MCF 10A (cell line): ENCODE measurements around the gene IKBKG. TPM values are rescaled to one million over a fixed set of nuclear protein-coding genes. Genes with fewer than 3 reads are reported as not detected.

ENCODE experiments used
- BruUV-seq: library from RNA; stranded (reverse); fragments of 400-500 nt; replicated peaks from 2 replicates; lab custom pipeline; 2021; lab: Mats Ljungman, UMichigan
- CTCF ChIA-PET: fragments of 300-600 bp; sonication (Branson Sonifier 250); formaldehyde crosslinking; extraction: SDS; loops from one replicate; lab custom pipeline; 2021; ENCODE audit warnings: antibody characterized with exemption, inconsistent platforms; lab: Yijun Ruan, JAX
- POLR2A ChIA-PET: fragments of 300-600, 350-650 bp; sonication (Branson Sonifier 250); formaldehyde crosslinking; extraction: SDS; loops from one replicate; lab custom pipeline; 2020; ENCODE audit warnings: antibody characterized with exemption, inconsistent platforms; lab: Yijun Ruan, JAX
- DNase-seq: peaks from one replicate; pipeline ENCODE4 v3.0.0-alpha.2; 2018; ENCODE audit not compliant: unreplicated experiment
- H3K27ac Mint-ChIP-seq: one replicate; pipeline ENCODE4 v1.8.0; 2022; ENCODE audit warnings: mild to moderate bottlenecking, low read depth, mixed read lengths; ENCODE audit not compliant: unreplicated experiment
- H3K27me3 Mint-ChIP-seq: one replicate; pipeline ENCODE4 v1.8.0; 2022; ENCODE audit warnings: mixed read lengths; ENCODE audit not compliant: insufficient read depth, unreplicated experiment
- H3K36me3 Mint-ChIP-seq: one replicate; pipeline ENCODE4 v1.8.0; 2022; ENCODE audit warnings: mild to moderate bottlenecking, moderate library complexity, mixed read lengths; ENCODE audit not compliant: insufficient read depth, unreplicated experiment
- H3K4me1 Mint-ChIP-seq: one replicate; pipeline ENCODE4 v1.8.0; 2022; ENCODE audit warnings: mixed read lengths; ENCODE audit not compliant: insufficient read depth, unreplicated experiment
- H3K4me3 Mint-ChIP-seq: one replicate; pipeline ENCODE4 v1.8.0; 2022; ENCODE audit warnings: mild to moderate bottlenecking, moderate library complexity, mixed read lengths; ENCODE audit not compliant: unreplicated experiment
- H3K9me3 Mint-ChIP-seq: one replicate; pipeline ENCODE4 v1.8.0; 2022; ENCODE audit warnings: mixed read lengths; ENCODE audit not compliant: unreplicated experiment
- intact Hi-C: fragments of 100-400 bp; cut with micrococcal nuclease; formaldehyde crosslinking; loops from 2 replicates; pipeline ENCODE4 v1.14.1; 2022
- total RNA-seq: library from RNA; stranded (reverse); gene quantifications from 2 replicates; pipeline ENCODE4 v1.2.3, GENCODE V29; 2022
- TF ChIP-seq, protein P1 (sequence below): fragments of 200-600 bp; IDR thresholded peaks from one replicate; pipeline ENCODE4 v1.8.0; 2022; ENCODE audit warnings: antibody characterized with exemption, mild to moderate bottlenecking; ENCODE audit not compliant: unreplicated experiment

IKBKG gene
- total RNA-seq, 1 experiment from 2014 or later: 29.3 TPM

DNA sequence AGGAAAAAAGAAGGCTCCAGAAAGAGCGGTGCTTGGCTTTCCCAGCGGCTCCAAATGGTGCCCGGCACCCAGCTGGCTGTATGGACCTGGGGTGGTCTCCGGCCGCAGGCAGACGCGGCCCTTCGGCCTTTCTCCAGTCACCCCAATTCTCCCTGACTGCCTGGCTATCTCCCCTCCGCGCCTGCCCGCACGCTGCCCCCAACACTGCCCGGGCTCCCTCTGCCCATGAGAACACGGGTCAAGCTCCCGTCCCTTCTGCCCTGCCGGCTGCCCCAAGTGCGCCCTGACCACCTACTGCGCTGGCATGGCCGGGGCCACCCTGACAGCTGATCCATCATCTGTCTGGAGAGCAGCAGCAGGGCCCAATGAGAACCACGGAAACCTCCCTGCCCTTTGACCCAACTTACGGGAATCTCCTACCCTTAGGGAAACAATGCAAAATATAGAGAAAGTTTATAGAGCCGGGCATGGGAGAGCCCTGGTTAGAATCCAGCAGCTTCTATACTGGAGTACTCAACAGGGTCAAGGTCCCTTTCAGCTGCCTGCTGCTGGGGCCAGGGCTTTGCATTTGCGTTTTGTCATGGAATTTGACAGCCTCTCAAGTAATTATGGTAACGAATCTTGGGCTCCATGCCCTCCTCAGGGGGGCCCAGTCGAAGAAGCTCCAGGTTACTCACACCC lies 30.2 kb upstream of the IKBKG start:
- no peak for DNase-seq
- Mint-ChIP-seq H3K36me3 (no peaks in the 10 kb centered on the region), H3K9me3 (no peaks in the 10 kb centered on the region), H3K27ac (peak overlapping the region; percentile 88), H3K4me3 (peak overlapping the region; percentile 67), H3K4me1 (no peaks in the 10 kb centered on the region), H3K27me3 (peaks cover 12% of the 10 kb centered on the region)
- BruUV-seq: no TSS peak
- intact Hi-C loops: no loop called here
- TF ChIP-seq, protein P1, sequence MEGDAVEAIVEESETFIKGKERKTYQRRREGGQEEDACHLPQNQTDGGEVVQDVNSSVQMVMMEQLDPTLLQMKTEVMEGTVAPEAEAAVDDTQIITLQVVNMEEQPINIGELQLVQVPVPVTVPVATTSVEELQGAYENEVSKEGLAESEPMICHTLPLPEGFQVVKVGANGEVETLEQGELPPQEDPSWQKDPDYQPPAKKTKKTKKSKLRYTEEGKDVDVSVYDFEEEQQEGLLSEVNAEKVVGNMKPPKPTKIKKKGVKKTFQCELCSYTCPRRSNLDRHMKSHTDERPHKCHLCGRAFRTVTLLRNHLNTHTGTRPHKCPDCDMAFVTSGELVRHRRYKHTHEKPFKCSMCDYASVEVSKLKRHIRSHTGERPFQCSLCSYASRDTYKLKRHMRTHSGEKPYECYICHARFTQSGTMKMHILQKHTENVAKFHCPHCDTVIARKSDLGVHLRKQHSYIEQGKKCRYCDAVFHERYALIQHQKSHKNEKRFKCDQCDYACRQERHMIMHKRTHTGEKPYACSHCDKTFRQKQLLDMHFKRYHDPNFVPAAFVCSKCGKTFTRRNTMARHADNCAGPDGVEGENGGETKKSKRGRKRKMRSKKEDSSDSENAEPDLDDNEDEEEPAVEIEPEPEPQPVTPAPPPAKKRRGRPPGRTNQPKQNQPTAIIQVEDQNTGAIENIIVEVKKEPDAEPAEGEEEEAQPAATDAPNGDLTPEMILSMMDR: no peak
- POLR2A ChIA-PET: interaction anchor here (1.3 to 4.3 kb wide), 7 partner anchors 11 to 105 kb away, joined by 4 to 48 read pairs (median 7); partner anchors contain the start of genes SLC10A3 and UBL4A
- CTCF ChIA-PET: interaction anchor here (1.7 to 2.8 kb wide), 2 partner anchors 9 to 144 kb away, joined by 5 to 8 read pairs; no protein-coding TSS in a partner anchor

DNA sequence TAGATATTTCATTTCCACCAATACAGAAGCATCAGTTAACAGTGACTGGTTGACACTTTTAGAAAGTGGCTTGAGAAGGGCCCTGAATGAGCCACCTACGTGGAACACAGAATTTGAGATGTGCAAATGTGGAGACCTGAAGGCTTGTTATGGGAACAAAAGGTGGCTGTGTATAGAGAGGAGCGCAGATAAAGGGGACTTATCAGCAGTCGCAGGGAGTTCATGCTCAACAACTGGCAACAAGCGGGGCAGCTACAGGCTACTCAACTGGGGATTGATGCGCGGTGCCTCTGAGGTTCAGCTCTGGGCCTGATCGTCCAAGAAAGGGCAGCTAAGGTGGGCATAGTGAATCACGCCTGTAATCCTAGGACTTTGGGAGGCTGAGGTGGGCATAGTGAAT lies 28.0 kb upstream of the IKBKG start:
- POLR2A ChIA-PET: no interaction called here
- Mint-ChIP-seq H3K36me3 (no peaks in the 10 kb centered on the region), H3K4me1 (no peaks in the 10 kb centered on the region), H3K4me3 (no peak overlapping the region), H3K27me3 (no peaks in the 10 kb centered on the region), H3K9me3 (no peaks in the 10 kb centered on the region), H3K27ac (no peak overlapping the region)
- TF ChIP-seq, protein P1: no peak
- no peak for DNase-seq
- BruUV-seq: no TSS peak
- CTCF ChIA-PET: interaction anchor here (2.8 kb wide), 1 partner anchor 146 kb away, joined by 8 read pairs; no protein-coding TSS in a partner anchor
- intact Hi-C loops: no loop called here

DNA sequence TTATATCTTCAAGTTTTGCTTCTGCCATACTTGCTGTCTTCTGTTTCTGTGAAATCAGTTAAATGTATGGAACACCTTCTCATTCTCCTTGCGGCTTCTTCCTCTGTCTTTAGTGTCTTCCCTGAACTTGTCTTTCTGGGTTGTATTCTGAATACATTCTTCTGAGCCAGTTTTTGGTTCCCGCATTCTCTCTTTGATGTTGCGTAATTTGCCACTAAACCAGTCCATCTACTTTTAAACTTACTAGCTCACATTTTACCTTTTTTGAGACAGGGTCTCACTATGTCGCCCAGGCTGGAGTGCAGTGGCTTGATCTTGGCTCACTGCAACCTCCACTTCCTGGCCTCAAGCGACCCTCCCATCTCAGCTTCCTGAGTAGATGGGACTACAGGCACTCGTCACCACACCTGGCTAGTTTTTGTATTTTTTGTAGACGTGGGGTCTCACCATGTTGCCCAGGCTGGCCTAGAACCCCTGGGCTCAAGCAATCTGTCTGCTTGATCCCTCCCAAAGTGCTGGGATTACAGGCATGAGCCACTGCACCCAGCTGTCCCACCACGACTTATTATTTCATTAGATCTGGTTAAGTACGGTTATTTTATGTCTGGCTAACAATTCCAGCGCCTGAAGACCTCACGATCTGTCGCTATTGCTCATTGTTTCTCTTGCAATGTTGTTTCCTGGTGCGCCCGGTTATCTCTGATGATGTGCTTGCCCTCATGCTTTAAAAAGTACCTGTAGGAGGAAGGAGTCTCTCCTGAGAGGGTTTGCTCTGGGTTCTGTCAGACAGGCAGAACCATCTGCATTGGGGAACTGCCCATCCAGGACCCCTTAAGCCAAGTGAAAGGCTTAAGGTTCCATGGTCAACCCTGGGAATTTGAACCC lies 21.6 kb upstream of the IKBKG start:
- intact Hi-C loops: no loop called here
- BruUV-seq: no TSS peak
- TF ChIP-seq, protein P1: no peak
- Mint-ChIP-seq H3K36me3 (no peaks in the 10 kb centered on the region), H3K4me3 (no peak overlapping the region), H3K27me3 (no peaks in the 10 kb centered on the region), H3K27ac (no peak overlapping the region), H3K4me1 (peaks cover 10% of the 10 kb centered on the region), H3K9me3 (no peaks in the 10 kb centered on the region)
- POLR2A ChIA-PET: interaction anchor here (1.2 to 3.6 kb wide), 7 partner anchors 10 to 555 kb away, joined by 3 to 36 read pairs (median 8); partner anchors contain the start of genes EMD, FAM3A, HCFC1 and RPL10
- CTCF ChIA-PET: interaction anchor here (0.6 to 2.2 kb wide), 5 partner anchors 10 to 152 kb away, joined by 3 to 15 read pairs (median 5); partner anchors contain the start of genes FAM3A, FLNA and SLC10A3
- DNase-seq: no peak
